Astrocyte (in vitro differentiated cells and primary cell): ENCODE measurements around the gene B2M.

Source experiments
- EZH2 ChIP-seq: IDR thresholded peaks from 2 replicates; pipeline ENCODE4 v1.6.1; 2012; ENCODE audit warnings: mild to moderate bottlenecking, low read length, inconsistent platforms; ENCODE audit not compliant: insufficient read depth
- TF ChIP-seq, protein P1 (sequence below): IDR thresholded peaks from 2 replicates; pipeline ENCODE4 v1.5.1; 2011; ENCODE audit warnings: low read depth, mild to moderate bottlenecking, inconsistent platforms, low read length, moderate library complexity; ENCODE audit not compliant: insufficient read depth

- TF ChIP-seq, protein P1, sequence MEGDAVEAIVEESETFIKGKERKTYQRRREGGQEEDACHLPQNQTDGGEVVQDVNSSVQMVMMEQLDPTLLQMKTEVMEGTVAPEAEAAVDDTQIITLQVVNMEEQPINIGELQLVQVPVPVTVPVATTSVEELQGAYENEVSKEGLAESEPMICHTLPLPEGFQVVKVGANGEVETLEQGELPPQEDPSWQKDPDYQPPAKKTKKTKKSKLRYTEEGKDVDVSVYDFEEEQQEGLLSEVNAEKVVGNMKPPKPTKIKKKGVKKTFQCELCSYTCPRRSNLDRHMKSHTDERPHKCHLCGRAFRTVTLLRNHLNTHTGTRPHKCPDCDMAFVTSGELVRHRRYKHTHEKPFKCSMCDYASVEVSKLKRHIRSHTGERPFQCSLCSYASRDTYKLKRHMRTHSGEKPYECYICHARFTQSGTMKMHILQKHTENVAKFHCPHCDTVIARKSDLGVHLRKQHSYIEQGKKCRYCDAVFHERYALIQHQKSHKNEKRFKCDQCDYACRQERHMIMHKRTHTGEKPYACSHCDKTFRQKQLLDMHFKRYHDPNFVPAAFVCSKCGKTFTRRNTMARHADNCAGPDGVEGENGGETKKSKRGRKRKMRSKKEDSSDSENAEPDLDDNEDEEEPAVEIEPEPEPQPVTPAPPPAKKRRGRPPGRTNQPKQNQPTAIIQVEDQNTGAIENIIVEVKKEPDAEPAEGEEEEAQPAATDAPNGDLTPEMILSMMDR = no peak
- TF ChIP-seq EZH2 = no peak
These were observed 5.8 kb downstream of the B2M start for GRCh38 chr15:44716983-44717602.
